Hepatocyte (in vitro differentiated cells): ENCODE measurements around the gene UGGT1. TPM values are rescaled to one million over a fixed set of nuclear protein-coding genes. Genes with fewer than 3 reads are reported as not detected.

Experiments
- DNase-seq: peaks from one replicate; pipeline ENCODE4 v3.0.0-alpha.2; 2016; ENCODE audit warnings: low spot score
- H2AFZ ChIP-seq: fragments of 200-600 bp; sonication (generic); 2 replicates; pipeline ENCODE4 v1.6.0; 2016; ENCODE audit warnings: antibody characterized with exemption, mild to moderate bottlenecking
- H3K27ac ChIP-seq: fragments of 200-600 bp; sonication (generic); 2 replicates; pipeline ENCODE4 v1.5.1; 2016; ENCODE audit warnings: mild to moderate bottlenecking
- H3K27me3 ChIP-seq: fragments of 200-600 bp; sonication (generic); 2 replicates; pipeline ENCODE4 v1.6.1; 2016
- H3K36me3 ChIP-seq: fragments of 200-600 bp; sonication (generic); replicated peaks from 2 replicates; pipeline ENCODE4 v1.5.1; 2016; ENCODE audit warnings: low read depth; ENCODE audit not compliant: insufficient read depth
- H3K4me1 ChIP-seq: fragments of 200-600 bp; sonication (generic); 2 replicates; pipeline ENCODE4 v1.5.1; 2016; ENCODE audit warnings: mild to moderate bottlenecking, moderate library complexity; ENCODE audit not compliant: insufficient read depth
- H3K4me2 ChIP-seq: fragments of 200-600 bp; sonication (generic); 2 replicates; pipeline ENCODE4 v1.6.0; 2016
- H3K4me3 ChIP-seq: fragments of 200-600 bp; sonication (generic); 2 replicates; pipeline ENCODE4 v1.5.1; 2016; ENCODE audit warnings: mild to moderate bottlenecking
- H3K79me2 ChIP-seq: fragments of 200-600 bp; sonication (generic); 2 replicates; pipeline ENCODE4 v1.6.0; 2017; ENCODE audit warnings: mild to moderate bottlenecking
- H3K9me2 ChIP-seq: fragments of 200-600 bp; sonication (generic); replicated peaks from 2 replicates; pipeline ENCODE4 v1.6.0; 2017; ENCODE audit warnings: mild to moderate bottlenecking; ENCODE audit not compliant: insufficient read depth
- H3K9me3 ChIP-seq: fragments of 200-600 bp; sonication (generic); 2 replicates; pipeline ENCODE4 v1.5.1; 2016; ENCODE audit warnings: low read depth, mild to moderate bottlenecking
- H4K20me1 ChIP-seq: fragments of 200-600 bp; sonication (generic); 2 replicates; pipeline ENCODE4 v1.6.0; 2016; ENCODE audit warnings: mild to moderate bottlenecking; ENCODE audit not compliant: insufficient read depth, poor library complexity, severe bottlenecking
- EZH2 ChIP-seq: fragments of 200-600 bp; sonication (generic); IDR thresholded peaks from 2 replicates; pipeline ENCODE4 v1.6.1; 2016; ENCODE audit warnings: antibody characterized with exemption, mild to moderate bottlenecking, borderline replicate concordance
- EZH2phosphoT487 ChIP-seq: fragments of 200-600 bp; sonication (generic); IDR thresholded peaks from one replicate; pipeline ENCODE4 v1.6.1; 2018; ENCODE audit warnings: antibody characterized with exemption, mild to moderate bottlenecking, low read depth, moderate library complexity; ENCODE audit not compliant: unreplicated experiment, severe bottlenecking
- WGBS: methylation state at CpG from one replicate; pipeline ENCODE4 v1.1.6; 2016; ENCODE audit warnings: low lambda C conversion rate; ENCODE audit errors: missing lambda C conversion rate; 5-methylcytosine and 5-hydroxymethylcytosine counted together
- polyA plus RNA-seq: library from polyadenylated mRNA; unstranded; fragments of >200 nt; fragmentation: Nextera tagmentation; extraction: Ambion mirVana; gene quantifications from 2 replicates; pipeline ENCODE4 v1.2.1, GENCODE V29; 2016
- total RNA-seq: library from RNA; depleted of rRNA; stranded (reverse); fragments of >200 nt; gene quantifications from 2 replicates; pipeline ENCODE4 v1.2.3, GENCODE V29; 2014
- TF ChIP-seq, protein P1 (sequence below): fragments of 200-600 bp; sonication (generic); IDR thresholded peaks from 2 replicates; pipeline ENCODE4 v1.5.1; 2016; ENCODE audit warnings: antibody characterized with exemption, mild to moderate bottlenecking; ENCODE audit not compliant: poor library complexity

UGGT1 gene
- total and polyA plus RNA-seq, 2 experiments from 2014 or later = 6.8 to 49.7 TPM

DNA sequence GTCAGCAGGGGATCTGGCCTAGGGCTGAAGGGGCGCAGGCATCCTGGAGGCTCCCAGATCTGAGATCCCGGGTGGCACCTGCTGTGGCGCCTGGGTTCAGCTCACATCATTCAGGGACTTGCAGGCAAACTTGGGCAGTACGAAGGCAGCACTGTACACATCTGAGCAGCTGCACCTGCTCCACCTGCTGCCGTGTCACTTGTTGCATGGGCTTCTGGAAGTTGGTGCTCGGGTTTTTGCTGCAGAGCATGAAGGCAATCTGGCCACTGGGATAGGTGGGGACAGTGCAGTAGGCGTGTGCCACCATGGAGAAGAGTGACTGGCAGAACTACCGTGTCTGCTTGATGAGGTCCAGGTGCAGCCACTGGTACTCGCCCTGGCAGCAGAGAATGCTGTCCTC is 48.6 kb downstream of the UGGT1 start:
- Histone ChIP-seq H3K36me3 (no peaks in the 10 kb centered on the region), H3K9me3 (no peaks in the 10 kb centered on the region), H3K9me2 (no peaks in the 10 kb centered on the region), H3K27me3 (no peaks in the 10 kb centered on the region), H3K4me1 (no peaks in the 10 kb centered on the region), H3K27ac (no peak overlapping the region), H2AFZ (no peak overlapping the region), H4K20me1 (no peaks in the 10 kb centered on the region), H3K4me3 (no peak overlapping the region), H3K79me2 (no peaks in the 10 kb centered on the region), H3K4me2 (no peak overlapping the region)
- 96% methylated on average over 9 of the region's 9 CpGs for WGBS
- TF ChIP-seq, protein P1, sequence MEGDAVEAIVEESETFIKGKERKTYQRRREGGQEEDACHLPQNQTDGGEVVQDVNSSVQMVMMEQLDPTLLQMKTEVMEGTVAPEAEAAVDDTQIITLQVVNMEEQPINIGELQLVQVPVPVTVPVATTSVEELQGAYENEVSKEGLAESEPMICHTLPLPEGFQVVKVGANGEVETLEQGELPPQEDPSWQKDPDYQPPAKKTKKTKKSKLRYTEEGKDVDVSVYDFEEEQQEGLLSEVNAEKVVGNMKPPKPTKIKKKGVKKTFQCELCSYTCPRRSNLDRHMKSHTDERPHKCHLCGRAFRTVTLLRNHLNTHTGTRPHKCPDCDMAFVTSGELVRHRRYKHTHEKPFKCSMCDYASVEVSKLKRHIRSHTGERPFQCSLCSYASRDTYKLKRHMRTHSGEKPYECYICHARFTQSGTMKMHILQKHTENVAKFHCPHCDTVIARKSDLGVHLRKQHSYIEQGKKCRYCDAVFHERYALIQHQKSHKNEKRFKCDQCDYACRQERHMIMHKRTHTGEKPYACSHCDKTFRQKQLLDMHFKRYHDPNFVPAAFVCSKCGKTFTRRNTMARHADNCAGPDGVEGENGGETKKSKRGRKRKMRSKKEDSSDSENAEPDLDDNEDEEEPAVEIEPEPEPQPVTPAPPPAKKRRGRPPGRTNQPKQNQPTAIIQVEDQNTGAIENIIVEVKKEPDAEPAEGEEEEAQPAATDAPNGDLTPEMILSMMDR = no peak
- no peak for TF ChIP-seq EZH2phosphoT487
- TF ChIP-seq EZH2 = no peak
- DNase-seq = no peak

DNA sequence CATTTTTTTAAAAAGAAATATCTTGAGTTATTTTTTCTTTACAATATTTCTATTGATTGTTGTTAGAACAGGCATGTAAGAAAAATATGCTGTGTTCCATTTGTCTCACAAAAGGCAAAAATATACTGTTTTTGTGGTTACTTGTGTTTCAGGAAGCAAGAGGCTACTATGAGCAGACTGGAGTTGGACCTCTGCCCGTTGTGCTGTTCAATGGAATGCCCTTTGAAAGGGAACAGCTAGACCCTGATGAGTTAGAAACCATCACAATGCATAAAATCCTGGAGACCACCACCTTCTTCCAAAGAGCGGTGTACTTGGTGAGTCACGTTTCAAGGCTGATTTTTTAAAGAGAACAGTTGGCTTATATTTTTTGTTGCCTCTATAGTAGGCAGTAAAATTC is 54.7 kb downstream of the UGGT1 start:
- no peak for DNase-seq
- Histone ChIP-seq H3K4me3 (no peak overlapping the region), H3K36me3 (no peaks in the 10 kb centered on the region), H3K4me1 (no peaks in the 10 kb centered on the region), H3K9me3 (no peaks in the 10 kb centered on the region), H2AFZ (no peak overlapping the region), H4K20me1 (no peaks in the 10 kb centered on the region), H3K27ac (no peak overlapping the region), H3K4me2 (no peak overlapping the region), H3K27me3 (no peaks in the 10 kb centered on the region), H3K9me2 (no peaks in the 10 kb centered on the region), H3K79me2 (no peaks in the 10 kb centered on the region)
- TF ChIP-seq EZH2 = no peak
- no peak for TF ChIP-seq EZH2phosphoT487
- TF ChIP-seq, protein P1 = no peak
- 95% methylated on average over 3 of the region's 3 CpGs for WGBS

DNA sequence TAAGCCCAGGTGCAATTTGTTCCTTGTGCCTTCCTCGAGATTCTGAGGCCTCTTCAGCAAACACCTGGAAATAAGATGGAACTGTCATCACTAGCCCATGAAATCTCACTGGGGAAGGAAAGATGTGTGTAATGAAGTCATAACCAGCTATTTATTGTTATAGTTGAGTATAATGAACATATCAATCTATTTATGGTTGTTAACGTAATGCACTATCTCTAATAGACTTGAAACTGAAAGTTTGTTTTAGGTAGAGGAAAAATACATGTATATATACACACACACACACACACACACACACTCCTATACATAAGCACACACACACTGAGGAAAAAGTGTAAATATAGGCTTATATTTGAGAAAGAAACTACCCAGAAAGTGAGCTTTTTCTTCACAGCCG is 62.8 kb downstream of the UGGT1 start:
- no peak overlapping the region for H3K4me3 ChIP-seq
- H3K4me2 ChIP-seq = no peak overlapping the region
- no peaks in the 10 kb centered on the region for H3K4me1 ChIP-seq
- H4K20me1 ChIP-seq = no peaks in the 10 kb centered on the region
- no peaks in the 10 kb centered on the region for H3K9me3 ChIP-seq
- no peaks in the 10 kb centered on the region for H3K36me3 ChIP-seq
- H3K9me2 ChIP-seq = no peaks in the 10 kb centered on the region
- no peaks in the 10 kb centered on the region for H3K79me2 ChIP-seq
- DNase-seq = no peak
- H3K27ac ChIP-seq = no peak overlapping the region
- 83% methylated on average over 3 of the region's 3 CpGs for WGBS
- TF ChIP-seq EZH2phosphoT487 (no peak), EZH2 (no peak)
- TF ChIP-seq, protein P1 = no peak
- no peak overlapping the region for H2AFZ ChIP-seq
- H3K27me3 ChIP-seq = no peaks in the 10 kb centered on the region

DNA sequence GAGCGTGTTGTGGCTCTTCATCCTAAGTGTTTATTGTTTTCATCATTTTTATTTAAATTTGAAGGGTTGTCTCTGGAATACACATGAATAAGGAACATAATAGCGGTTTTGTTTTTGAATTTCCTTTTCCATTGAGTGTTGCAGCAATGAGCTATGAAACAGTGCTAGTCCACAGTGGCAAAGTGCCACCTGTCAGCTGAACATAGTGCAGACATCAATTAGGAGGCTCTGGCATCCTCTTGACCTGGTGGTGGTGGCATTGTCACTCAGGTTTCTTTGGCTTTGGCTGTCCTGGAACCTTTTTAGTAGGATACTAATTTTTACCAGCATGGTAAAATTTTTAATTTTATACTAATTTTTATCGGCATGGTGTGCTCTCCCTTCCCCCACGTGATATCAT is 63.2 kb downstream of the UGGT1 start:
- 96% methylated on average over 4 of the region's 4 CpGs for WGBS
- Histone ChIP-seq H4K20me1 (no peaks in the 10 kb centered on the region), H3K4me2 (no peak overlapping the region), H3K27ac (no peak overlapping the region), H3K36me3 (no peaks in the 10 kb centered on the region), H3K79me2 (no peaks in the 10 kb centered on the region), H3K4me3 (no peak overlapping the region), H3K27me3 (no peaks in the 10 kb centered on the region), H3K4me1 (no peaks in the 10 kb centered on the region), H3K9me2 (no peaks in the 10 kb centered on the region), H3K9me3 (no peaks in the 10 kb centered on the region), H2AFZ (no peak overlapping the region)
- no peak for DNase-seq
- no peak for TF ChIP-seq EZH2
- TF ChIP-seq, protein P1 = no peak
- TF ChIP-seq EZH2phosphoT487 = no peak
